ENCODE data around the gene NPLOC4.

DNA sequence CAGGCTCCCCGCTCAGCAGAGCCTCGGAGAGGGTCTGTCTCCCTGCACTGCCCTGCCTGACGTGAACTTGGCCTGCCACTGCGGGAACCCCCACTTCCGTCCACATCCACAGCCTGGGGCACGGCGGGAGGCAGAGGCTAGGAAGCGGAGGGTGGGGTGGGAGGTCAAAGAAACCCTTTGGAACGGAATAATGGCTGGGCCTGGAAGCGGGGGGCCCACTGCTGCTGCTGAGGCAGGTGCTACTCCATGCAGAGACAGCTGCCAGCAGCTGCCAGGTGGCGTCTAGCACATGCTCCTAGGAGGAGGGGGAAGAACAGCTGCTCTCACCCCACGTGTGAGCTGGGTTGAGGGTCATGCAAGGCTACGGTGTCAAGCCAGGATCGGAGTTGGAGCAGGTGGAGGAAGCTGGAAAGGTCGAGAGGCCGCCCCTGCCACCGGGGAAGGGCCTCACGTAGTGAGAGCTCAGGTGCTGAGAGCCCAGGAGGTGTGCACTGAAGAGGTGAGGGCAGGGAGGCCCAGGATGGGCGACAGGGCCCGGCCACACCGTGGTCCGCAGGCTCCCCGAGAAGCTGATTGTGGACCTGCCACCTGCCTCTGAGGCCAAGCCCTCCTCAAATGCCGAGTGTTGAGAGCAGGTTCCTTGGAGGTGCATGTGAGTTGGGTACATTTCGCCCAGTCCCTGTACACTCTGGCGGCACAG, 98.9 kb downstream of the NPLOC4 start:
- no peak for TF ChIP-seq POLR2A (IDR thresholded peaks at IDR 0.05)
- TF ChIP-seq, protein P1, sequence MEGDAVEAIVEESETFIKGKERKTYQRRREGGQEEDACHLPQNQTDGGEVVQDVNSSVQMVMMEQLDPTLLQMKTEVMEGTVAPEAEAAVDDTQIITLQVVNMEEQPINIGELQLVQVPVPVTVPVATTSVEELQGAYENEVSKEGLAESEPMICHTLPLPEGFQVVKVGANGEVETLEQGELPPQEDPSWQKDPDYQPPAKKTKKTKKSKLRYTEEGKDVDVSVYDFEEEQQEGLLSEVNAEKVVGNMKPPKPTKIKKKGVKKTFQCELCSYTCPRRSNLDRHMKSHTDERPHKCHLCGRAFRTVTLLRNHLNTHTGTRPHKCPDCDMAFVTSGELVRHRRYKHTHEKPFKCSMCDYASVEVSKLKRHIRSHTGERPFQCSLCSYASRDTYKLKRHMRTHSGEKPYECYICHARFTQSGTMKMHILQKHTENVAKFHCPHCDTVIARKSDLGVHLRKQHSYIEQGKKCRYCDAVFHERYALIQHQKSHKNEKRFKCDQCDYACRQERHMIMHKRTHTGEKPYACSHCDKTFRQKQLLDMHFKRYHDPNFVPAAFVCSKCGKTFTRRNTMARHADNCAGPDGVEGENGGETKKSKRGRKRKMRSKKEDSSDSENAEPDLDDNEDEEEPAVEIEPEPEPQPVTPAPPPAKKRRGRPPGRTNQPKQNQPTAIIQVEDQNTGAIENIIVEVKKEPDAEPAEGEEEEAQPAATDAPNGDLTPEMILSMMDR (IDR thresholded peaks at IDR 0.05) = peak in 1 of 12 donors; percentile 6

Measured in heart left ventricle (tissue), 13 donors.